A673 (cell line): Measurements from ENCODE around the gene C10orf105. TPM values are rescaled to one million over a fixed set of nuclear protein-coding genes. Genes with fewer than 3 reads are reported as not detected.

Experiments
- BruUV-seq: library from RNA; stranded (reverse); fragments of 400-500 nt; replicated peaks from 2 replicates; lab custom pipeline; 2021; lab: Mats Ljungman, UMichigan
- CTCF ChIA-PET: fragments of 300-600 bp; sonication (Branson Sonifier 250); formaldehyde crosslinking; loops from one replicate; lab custom pipeline; 2022; ENCODE audit warnings: antibody characterized with exemption; lab: Charles Lee
- POLR2A ChIA-PET: fragments of 300-600 bp; sonication (Branson Sonifier 250); formaldehyde crosslinking; loops from one replicate; lab custom pipeline; 2022; ENCODE audit warnings: antibody characterized with exemption; ENCODE audit not compliant: low non-redundant PET; lab: Charles Lee
- DNase-seq: peaks from one replicate; pipeline ENCODE4 v3.0.0-alpha.2; 2015; ENCODE audit warnings: low spot score
- H3K27ac ChIP-seq: fragments of 200-600 bp; sonication (generic); 2 replicates; pipeline ENCODE4 v1.5.1; 2016; ENCODE audit warnings: mixed run types, low read depth, mild to moderate bottlenecking, mixed read lengths, antibody characterized with exemption, low read length; ENCODE audit not compliant: poor library complexity, severe bottlenecking
- H3K27me3 ChIP-seq: fragments of 200-600 bp; sonication (generic); replicated peaks from 2 replicates; pipeline ENCODE4 v1.6.1; 2017; ENCODE audit warnings: mixed run types, low read depth, mild to moderate bottlenecking, mixed read lengths, antibody characterized with exemption, low read length; ENCODE audit not compliant: insufficient read depth, poor library complexity
- H3K36me3 ChIP-seq: fragments of 200-600 bp; sonication (generic); 2 replicates; pipeline ENCODE4 v1.6.1; 2016; ENCODE audit warnings: mixed run types, mild to moderate bottlenecking, mixed read lengths, antibody characterized with exemption, low read length; ENCODE audit not compliant: insufficient read depth, poor library complexity, severe bottlenecking
- H3K4me1 ChIP-seq: fragments of 200-600 bp; sonication (generic); 2 replicates; pipeline ENCODE4 v1.6.1; 2017; ENCODE audit warnings: mixed run types, mild to moderate bottlenecking, mixed read lengths, antibody characterized with exemption, low read length; ENCODE audit not compliant: insufficient read depth, poor library complexity, severe bottlenecking
- H3K4me3 ChIP-seq: fragments of 200-600 bp; sonication (generic); 2 replicates; pipeline ENCODE4 v1.5.1; 2016; ENCODE audit warnings: low read depth, mixed run types, mild to moderate bottlenecking, mixed read lengths, low read length; ENCODE audit not compliant: poor library complexity, severe bottlenecking
- H3K9me3 ChIP-seq: fragments of 200-600 bp; sonication (generic); 2 replicates; pipeline ENCODE4 v1.6.1; 2016; ENCODE audit warnings: mixed run types, low read depth, mild to moderate bottlenecking, mixed read lengths, antibody characterized with exemption, low read length; ENCODE audit not compliant: poor library complexity, severe bottlenecking
- CTCF ChIP-seq: fragments of 300-800, 200-600 bp; sonication (generic); conservative IDR thresholded peaks from 2 replicates; pipeline ENCODE4 v1.5.1; 2017; ENCODE audit warnings: low read depth, mild to moderate bottlenecking, antibody characterized with exemption, low read length, moderate library complexity, mixed read lengths
- EZH2 ChIP-seq: fragments of 200-600 bp; sonication (generic); IDR thresholded peaks from 2 replicates; pipeline ENCODE4 v1.6.1; 2017; ENCODE audit warnings: borderline replicate concordance, low read depth, mild to moderate bottlenecking, mixed read lengths, antibody characterized with exemption, low read length; ENCODE audit not compliant: poor library complexity, severe bottlenecking
- intact Hi-C: fragments of 100-400 bp; cut with micrococcal nuclease; formaldehyde crosslinking; loops from one replicate; pipeline ENCODE4 v1.10.0; 2022; ENCODE audit not compliant: unreplicated experiment
- total RNA-seq: library from RNA; stranded (reverse); gene quantifications from 2 replicates; pipeline ENCODE4 v1.2.3, GENCODE V29; 2021

The C10orf105 gene
- total RNA-seq, 1 experiment from 2014 or later: not detected

DNA sequence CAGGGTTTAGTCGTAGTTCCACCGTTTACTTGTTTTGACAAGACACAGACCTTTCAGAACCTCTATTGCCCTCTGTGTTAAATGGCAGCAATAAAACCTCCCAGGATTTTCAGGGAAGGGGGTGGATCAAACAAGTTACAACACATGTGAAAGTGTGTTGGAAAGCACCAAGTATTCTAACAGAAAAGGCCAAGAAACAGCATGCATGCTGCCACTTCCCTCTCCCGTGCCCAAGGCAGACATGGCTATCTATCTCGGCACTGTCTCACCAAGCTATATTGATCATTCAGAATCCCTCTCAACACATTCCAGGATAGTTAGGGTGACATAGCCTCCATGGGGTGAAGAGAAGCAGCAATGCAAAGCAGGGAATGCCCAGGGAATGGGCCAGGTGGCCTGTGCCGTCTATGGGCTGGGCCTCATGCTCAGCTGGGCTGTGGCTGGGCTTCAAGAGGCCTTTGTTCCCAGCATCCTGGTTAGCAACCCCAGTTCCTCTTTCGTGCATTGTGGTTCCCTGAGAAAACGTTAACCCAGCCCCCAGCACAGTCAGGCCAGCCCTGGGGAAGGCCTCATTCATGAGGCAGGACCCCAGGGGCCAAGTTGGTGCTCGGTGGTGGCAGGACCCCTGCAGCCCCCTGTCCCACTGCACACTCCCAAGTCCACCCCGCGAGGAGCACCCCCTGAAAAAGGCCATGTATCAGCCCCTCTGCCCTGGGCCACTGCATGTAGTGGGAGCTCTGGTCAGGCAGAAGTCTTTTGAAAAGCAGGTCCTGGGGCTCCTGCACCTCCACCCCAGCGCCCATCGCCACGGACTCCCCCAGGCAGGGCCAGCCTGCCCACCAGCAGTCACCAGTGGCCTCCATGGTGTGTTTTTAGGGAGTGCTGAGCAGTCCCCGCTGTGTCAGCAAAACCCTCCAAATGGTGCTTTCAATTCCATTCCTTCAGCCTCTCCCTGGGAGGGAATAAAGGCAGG lies 28.3 kb upstream of the C10orf105 start:
- CTCF ChIA-PET: no interaction called here
- no peak for DNase-seq
- H3K4me1 ChIP-seq: no peaks in the 10 kb centered on the region
- H3K27me3 ChIP-seq: no peaks in the 10 kb centered on the region
- POLR2A ChIA-PET: no interaction called here
- no TSS peak for BruUV-seq
- H3K9me3 ChIP-seq: no peaks in the 10 kb centered on the region
- no peaks in the 10 kb centered on the region for H3K36me3 ChIP-seq
- no peak overlapping the region for H3K27ac ChIP-seq
- intact Hi-C loops: no loop called here
- TF ChIP-seq EZH2 (no peak), CTCF (no peak)
- H3K4me3 ChIP-seq: no peak overlapping the region

DNA sequence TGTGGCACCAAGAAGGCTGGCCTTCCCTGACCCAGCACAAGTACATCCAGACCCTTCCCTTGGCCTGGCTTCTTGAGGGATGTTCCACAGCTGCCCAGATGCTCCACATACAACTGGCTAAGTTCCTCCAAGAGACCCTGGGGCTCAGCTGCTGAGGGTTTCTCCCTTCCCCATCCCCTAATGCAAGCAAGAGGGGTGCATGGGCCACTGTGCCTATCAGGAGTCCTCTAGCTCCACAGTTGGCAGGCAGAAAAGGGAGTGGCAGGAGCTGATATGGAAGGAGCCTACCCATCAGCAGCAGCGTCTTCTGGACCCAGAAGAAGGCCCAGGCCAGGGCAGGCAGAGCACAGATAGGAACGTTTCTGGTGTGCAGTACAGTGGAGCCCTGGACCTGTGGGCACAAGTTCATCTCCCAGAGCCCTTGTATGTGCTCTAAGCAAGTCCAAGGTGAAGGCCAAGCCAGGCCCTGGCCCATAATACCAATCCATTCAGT lies 27.5 kb upstream of the C10orf105 start:
- ChIA-PET CTCF (no interaction called here), POLR2A (no interaction called here)
- BruUV-seq: no TSS peak

More for the DNA sequence above, 27.5 kb upstream of the C10orf105 start:
- no peaks in the 10 kb centered on the region for H3K36me3 ChIP-seq
- no peaks in the 10 kb centered on the region for H3K4me1 ChIP-seq
- intact Hi-C loops: no loop called here
- TF ChIP-seq CTCF: no peak
- no peak for TF ChIP-seq EZH2
- no peaks in the 10 kb centered on the region for H3K27me3 ChIP-seq
- H3K27ac ChIP-seq: no peak overlapping the region
- H3K4me3 ChIP-seq: no peak overlapping the region
- no peak for DNase-seq
- no peaks in the 10 kb centered on the region for H3K9me3 ChIP-seq
